Body of pancreas (tissue), 4 donors: ENCODE results near the gene SRSF7.

Experiments
- POLR2A ChIP-seq, 3 donors: fragments of 450-650 bp; IDR thresholded peaks; one replicate each; pipeline ENCODE4 v1.6.1; 2016; ENCODE audit warnings: antibody characterized with exemption in 3 of 3, mild to moderate bottlenecking in 2 of 3
- TF ChIP-seq, protein P1 (sequence below), 7 experiments: fragments of 450-650 bp in 4 of 7; fragments of 200-600 bp in 3 of 7; sonication (generic) in 3 of 7; IDR thresholded peaks; one replicate each; pipeline ENCODE4 v1.5.1; 2016 to 2019; ENCODE audit warnings: antibody characterized with exemption in 7 of 7

DNA sequence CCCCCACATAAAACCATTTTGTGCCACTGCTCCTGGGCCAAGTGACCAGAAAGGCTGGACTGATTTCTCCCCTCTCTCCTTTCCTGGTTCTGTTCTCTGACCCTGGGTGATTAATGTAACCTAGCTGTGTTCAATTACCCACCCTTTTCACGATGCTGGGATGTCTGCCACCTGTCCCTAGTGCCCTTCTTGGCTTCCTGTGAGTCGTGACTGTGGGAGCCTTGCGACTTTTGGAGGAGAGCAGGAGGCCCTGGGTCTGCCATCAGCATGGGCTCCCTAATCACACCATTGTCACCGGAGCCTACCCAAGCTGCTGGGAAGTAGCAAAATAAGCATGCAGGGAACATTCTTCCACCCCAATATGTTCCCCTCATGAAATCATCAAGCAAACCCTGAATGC lies 38.3 kb downstream of the SRSF7 start:
- TF ChIP-seq, protein P1, sequence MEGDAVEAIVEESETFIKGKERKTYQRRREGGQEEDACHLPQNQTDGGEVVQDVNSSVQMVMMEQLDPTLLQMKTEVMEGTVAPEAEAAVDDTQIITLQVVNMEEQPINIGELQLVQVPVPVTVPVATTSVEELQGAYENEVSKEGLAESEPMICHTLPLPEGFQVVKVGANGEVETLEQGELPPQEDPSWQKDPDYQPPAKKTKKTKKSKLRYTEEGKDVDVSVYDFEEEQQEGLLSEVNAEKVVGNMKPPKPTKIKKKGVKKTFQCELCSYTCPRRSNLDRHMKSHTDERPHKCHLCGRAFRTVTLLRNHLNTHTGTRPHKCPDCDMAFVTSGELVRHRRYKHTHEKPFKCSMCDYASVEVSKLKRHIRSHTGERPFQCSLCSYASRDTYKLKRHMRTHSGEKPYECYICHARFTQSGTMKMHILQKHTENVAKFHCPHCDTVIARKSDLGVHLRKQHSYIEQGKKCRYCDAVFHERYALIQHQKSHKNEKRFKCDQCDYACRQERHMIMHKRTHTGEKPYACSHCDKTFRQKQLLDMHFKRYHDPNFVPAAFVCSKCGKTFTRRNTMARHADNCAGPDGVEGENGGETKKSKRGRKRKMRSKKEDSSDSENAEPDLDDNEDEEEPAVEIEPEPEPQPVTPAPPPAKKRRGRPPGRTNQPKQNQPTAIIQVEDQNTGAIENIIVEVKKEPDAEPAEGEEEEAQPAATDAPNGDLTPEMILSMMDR (IDR thresholded peaks at IDR 0.05), result no peak
- TF ChIP-seq POLR2A (IDR thresholded peaks at IDR 0.05), result no peak
